H9 (cell line): ENCODE data around the gene DNAJA1. TPM values are rescaled to one million over a fixed set of nuclear protein-coding genes. Genes with fewer than 3 reads are reported as not detected.

Experiments used
- DNase-seq: peaks from one replicate; pipeline ENCODE4 v3.0.0-alpha.2; 2017
- H2AFZ ChIP-seq: one replicate; pipeline ENCODE4 v1.6.1; 2013; ENCODE audit warnings: mild to moderate bottlenecking, low read length, control low read depth, moderate library complexity
- H2AK5ac ChIP-seq: 2 replicates; pipeline ENCODE4 v1.6.1; 2013; ENCODE audit warnings: low read length, control low read depth, mixed read lengths; ENCODE audit not compliant: insufficient read length
- H2BK120ac ChIP-seq: one replicate; pipeline ENCODE4 v1.6.1; 2013; ENCODE audit warnings: low read depth, mild to moderate bottlenecking, low read length, control low read depth, inconsistent platforms; ENCODE audit not compliant: poor library complexity, severe bottlenecking
- H2BK12ac ChIP-seq: 2 replicates; pipeline ENCODE4 v1.6.1; 2013; ENCODE audit warnings: low read length, control low read depth, mixed read lengths, low read depth; ENCODE audit not compliant: insufficient read length
- H2BK15ac ChIP-seq: 2 replicates; pipeline ENCODE4 v1.6.1; 2013; ENCODE audit warnings: low read depth, low read length, control low read depth
- H2BK20ac ChIP-seq: one replicate; pipeline ENCODE4 v1.6.1; 2013; ENCODE audit warnings: low read depth, mild to moderate bottlenecking, low read length, control low read depth, inconsistent platforms; ENCODE audit not compliant: poor library complexity, severe bottlenecking
- H2BK5ac ChIP-seq: 2 replicates; pipeline ENCODE4 v1.6.1; 2013; ENCODE audit warnings: low read length, control low read depth, mixed read lengths; ENCODE audit not compliant: insufficient read length
- H3K14ac ChIP-seq: 2 replicates; pipeline ENCODE4 v1.6.1; 2013; ENCODE audit warnings: low read length, control low read depth; ENCODE audit not compliant: insufficient read depth
- H3K18ac ChIP-seq: 2 replicates; pipeline ENCODE4 v1.6.1; 2013; ENCODE audit warnings: low read depth, mild to moderate bottlenecking, mixed read lengths, low read length, control low read depth; ENCODE audit not compliant: insufficient read length
- H3K23ac ChIP-seq: 2 replicates; pipeline ENCODE4 v1.6.1; 2013; ENCODE audit warnings: low read length, control low read depth, mixed read lengths, low read depth; ENCODE audit not compliant: insufficient read length
- H3K23me2 ChIP-seq: 2 replicates; pipeline ENCODE4 v1.6.1; 2013; ENCODE audit warnings: low read depth, mild to moderate bottlenecking, mixed read lengths, low read length, control low read depth; ENCODE audit not compliant: insufficient read length, poor library complexity, severe bottlenecking
- H3K27ac ChIP-seq: 2 replicates; pipeline ENCODE4 v1.5.1; 2013; ENCODE audit warnings: low read length, control low read depth, mixed read lengths, low read depth; ENCODE audit not compliant: insufficient read length
- H3K27me3 ChIP-seq: 2 replicates; pipeline ENCODE4 v1.6.1; 2013; ENCODE audit warnings: low read length, control low read depth, inconsistent platforms; ENCODE audit not compliant: insufficient read depth
- H3K4ac ChIP-seq: 2 replicates; pipeline ENCODE4 v1.6.1; 2013; ENCODE audit warnings: low read depth, mild to moderate bottlenecking, control low read depth, inconsistent platforms, low read length, moderate library complexity
- H3K4me1 ChIP-seq: 2 replicates; pipeline ENCODE4 v1.6.1; 2013; ENCODE audit warnings: low read length, control low read depth, inconsistent platforms; ENCODE audit not compliant: insufficient read depth
- H3K4me2 ChIP-seq: 2 replicates; pipeline ENCODE4 v1.6.1; 2013; ENCODE audit warnings: low read length, control low read depth, mixed read lengths; ENCODE audit not compliant: insufficient read length, insufficient read depth
- H3K56ac ChIP-seq: 2 replicates; pipeline ENCODE4 v1.6.1; 2013; ENCODE audit warnings: low read depth, mild to moderate bottlenecking, mixed read lengths, low read length, control low read depth; ENCODE audit not compliant: insufficient read length
- H3K79me1 ChIP-seq: 2 replicates; pipeline ENCODE4 v1.6.1; 2013; ENCODE audit warnings: low read depth, mild to moderate bottlenecking, moderate library complexity, low read length, control low read depth, inconsistent platforms; ENCODE audit not compliant: insufficient read depth, poor library complexity, severe bottlenecking
- H3K79me2 ChIP-seq: 2 replicates; pipeline ENCODE4 v1.6.1; 2013; ENCODE audit warnings: low read length, control low read depth, inconsistent platforms; ENCODE audit not compliant: insufficient read depth
- H3K9ac ChIP-seq: 2 replicates; pipeline ENCODE4 v1.6.1; 2013; ENCODE audit warnings: low read length, control low read depth, mixed read lengths; ENCODE audit not compliant: insufficient read length; ENCODE audit errors: extremely low read depth
- H3K9me3 ChIP-seq: one replicate; pipeline ENCODE4 v1.6.1; 2013; ENCODE audit warnings: low read depth, low read length, inconsistent platforms; ENCODE audit not compliant: control insufficient read depth
- H3T11ph ChIP-seq: one replicate; pipeline ENCODE4 v1.6.1; 2013; ENCODE audit warnings: mild to moderate bottlenecking, low read length, control low read depth, inconsistent platforms
- H4K20me1 ChIP-seq: one replicate; pipeline ENCODE4 v1.6.1; 2013; ENCODE audit not compliant: control insufficient read depth, insufficient read length, insufficient read depth
- H4K5ac ChIP-seq: 2 replicates; pipeline ENCODE4 v1.6.1; 2013; ENCODE audit warnings: low read depth, mild to moderate bottlenecking, mixed read lengths, low read length, control low read depth; ENCODE audit not compliant: insufficient read length
- H4K8ac ChIP-seq: replicated peaks from 2 replicates; pipeline ENCODE4 v1.6.1; 2013; ENCODE audit warnings: low read length, control low read depth, mixed read lengths, low read depth; ENCODE audit not compliant: insufficient read length
- H4K91ac ChIP-seq: 2 replicates; pipeline ENCODE4 v1.6.1; 2013; ENCODE audit warnings: low read depth, mild to moderate bottlenecking, moderate library complexity, mixed read lengths, low read length, control low read depth; ENCODE audit not compliant: insufficient read length
- H3K27ac Mint-ChIP-seq, 3 experiments: 2 replicates in 2 of 3; 3 replicates in 1 of 3; pipeline ENCODE4 v1.8.0; 2020 to 2021; ENCODE audit warnings: mixed read lengths in 3 of 3, mild to moderate bottlenecking in 1 of 3, moderate library complexity in 1 of 3
- H3K27me3 Mint-ChIP-seq: 2 replicates; pipeline ENCODE4 v1.8.0; 2021; ENCODE audit warnings: low read depth, mild to moderate bottlenecking, moderate library complexity, mixed read lengths
- H3K36me3 Mint-ChIP-seq, 3 experiments: 2 replicates in 2 of 3; 3 replicates in 1 of 3; pipeline ENCODE4 v1.8.0; 2020 to 2021; ENCODE audit warnings: low read depth in 3 of 3, mixed read lengths in 3 of 3; ENCODE audit not compliant: insufficient read depth in 1 of 3
- H3K4me1 Mint-ChIP-seq, 2 experiments: 2 replicates each; pipeline ENCODE4 v1.8.0; 2020; ENCODE audit warnings: mixed read lengths in 2 of 2
- H3K4me3 Mint-ChIP-seq, 2 experiments: 2 replicates in 1 of 2; 3 replicates in 1 of 2; pipeline ENCODE4 v1.8.0; 2020 to 2021; ENCODE audit warnings: mild to moderate bottlenecking in 2 of 2, mixed read lengths in 2 of 2, moderate library complexity in 1 of 2
- H3K9me3 Mint-ChIP-seq, 2 experiments: 2 replicates in 1 of 2; 3 replicates in 1 of 2; pipeline ENCODE4 v1.8.0; 2020; ENCODE audit warnings: mild to moderate bottlenecking in 2 of 2, mixed read lengths in 2 of 2, moderate library complexity in 1 of 2
- WGBS: extraction: QIAGEN DNeasy Blood & Tissue Kit; methylation state at CpG from one replicate; pipeline ENCODE4 v1.1.7; 2013; ENCODE audit warnings: missing lambda C conversion rate, low lambda C conversion rate, mixed read lengths; ENCODE audit not compliant: insufficient read length; ENCODE audit errors: extremely low coverage; 5-methylcytosine and 5-hydroxymethylcytosine counted together
- total RNA-seq: library from RNA; stranded (reverse); gene quantifications from 2 replicates; pipeline ENCODE4 v1.2.1, GENCODE V29; 2021
- TF ChIP-seq, protein P1 (sequence below): fragments of 200-600 bp; sonication (generic); conservative IDR thresholded peaks from 3 replicates; pipeline ENCODE4 v1.8.0; 2021; ENCODE audit warnings: antibody characterized with exemption, mild to moderate bottlenecking

DNAJA1 gene
- total RNA-seq, 1 experiment from 2014 or later, result 217 TPM

DNA sequence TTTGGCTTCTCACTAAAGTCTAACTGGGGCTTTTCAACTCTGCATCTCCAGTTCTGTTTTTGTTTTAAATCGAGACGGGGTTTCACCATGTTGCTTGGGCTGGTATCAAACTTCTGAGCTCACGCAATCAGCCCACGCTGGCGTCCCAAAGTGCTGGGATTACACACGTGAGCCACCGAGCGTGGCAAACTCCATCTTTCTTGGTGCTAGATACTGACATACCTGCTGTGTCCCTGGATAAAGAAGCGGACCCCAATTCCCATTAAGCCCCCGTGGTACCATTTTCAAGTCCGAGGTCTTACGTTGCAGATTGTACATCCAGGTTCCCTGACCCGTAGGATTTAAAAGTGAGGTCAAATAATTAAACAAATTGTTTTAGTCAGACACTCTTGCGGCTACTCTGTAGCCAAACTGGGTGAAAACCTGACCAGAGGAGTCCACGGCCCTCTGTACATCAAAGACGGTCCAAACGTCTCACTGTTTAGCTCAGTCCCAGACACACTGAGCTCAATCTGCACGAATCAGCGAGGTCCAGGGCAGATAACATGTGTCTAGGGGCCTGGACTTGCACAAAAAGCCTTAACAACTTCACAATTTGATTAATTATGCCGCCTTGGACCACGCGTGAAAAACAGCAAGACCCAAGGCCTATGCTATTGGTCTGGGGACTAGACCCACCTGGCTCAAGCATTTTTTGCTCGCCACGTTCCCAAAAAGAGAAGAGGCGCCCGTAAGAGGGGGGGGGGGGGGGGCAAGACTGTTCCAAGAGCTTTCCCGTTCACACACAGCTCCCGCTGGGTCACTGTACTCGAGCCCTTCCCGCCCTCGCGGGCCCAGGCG, 727 bp upstream of the DNAJA1 start:
- H3K27ac Mint-ChIP-seq, result peak overlapping the region; percentile 6 to 97 (median 97)
- Histone ChIP-seq H3K18ac (peak overlapping the region; percentile 85), H2BK12ac (no peak overlapping the region), H3K79me1 (peaks cover 3% of the 10 kb centered on the region), H4K8ac (no peak overlapping the region), H3K56ac (no peak overlapping the region), H4K5ac (no peak overlapping the region), H3T11ph (no peak overlapping the region), H2AK5ac (no peak overlapping the region), H3K27ac (no peak overlapping the region), H3K9me3 (no peaks in the 10 kb centered on the region), H3K79me2 (peaks cover 34% of the 10 kb centered on the region; the same call in 1 of the 2 replicates), H3K23ac (no peak overlapping the region), H4K20me1 (no peaks in the 10 kb centered on the region), H4K91ac (no peak overlapping the region), H3K4ac (no peak overlapping the region), H2BK15ac (no peak overlapping the region), H2BK20ac (no peak overlapping the region), H3K4me1 (0 out of 2 replicates have a peak, but pooled peaks cover 4% of the 10 kb centered on the region), H3K14ac (peak overlapping the region; percentile 90), H3K9ac (peak overlapping the region; percentile 98), H3K23me2 (peaks cover 5% of the 10 kb centered on the region), H2AFZ (no peak overlapping the region), H2BK120ac (no peak overlapping the region), H3K4me2 (peak overlapping the region; percentile 97), H3K27me3 (no peaks in the 10 kb centered on the region), H2BK5ac (no peak overlapping the region)
- no CpG with 5 or more reads among the region's 33 CpGs for WGBS
- H3K27me3 Mint-ChIP-seq, result no peaks in the 10 kb centered on the region
- H3K4me3 Mint-ChIP-seq, result peak overlapping the region; percentile 96 to 97
- H3K4me1 Mint-ChIP-seq, result peaks cover 21 to 30% of the 10 kb centered on the region in 2 experiments
- DNase-seq, result no peak
- H3K36me3 Mint-ChIP-seq, result peaks cover 20 to 60% (median 56%) of the 10 kb centered on the region in 3 experiments; a peak in 6 of 7 replicates
- no peaks in the 10 kb centered on the region for H3K9me3 Mint-ChIP-seq
- TF ChIP-seq, protein P1, sequence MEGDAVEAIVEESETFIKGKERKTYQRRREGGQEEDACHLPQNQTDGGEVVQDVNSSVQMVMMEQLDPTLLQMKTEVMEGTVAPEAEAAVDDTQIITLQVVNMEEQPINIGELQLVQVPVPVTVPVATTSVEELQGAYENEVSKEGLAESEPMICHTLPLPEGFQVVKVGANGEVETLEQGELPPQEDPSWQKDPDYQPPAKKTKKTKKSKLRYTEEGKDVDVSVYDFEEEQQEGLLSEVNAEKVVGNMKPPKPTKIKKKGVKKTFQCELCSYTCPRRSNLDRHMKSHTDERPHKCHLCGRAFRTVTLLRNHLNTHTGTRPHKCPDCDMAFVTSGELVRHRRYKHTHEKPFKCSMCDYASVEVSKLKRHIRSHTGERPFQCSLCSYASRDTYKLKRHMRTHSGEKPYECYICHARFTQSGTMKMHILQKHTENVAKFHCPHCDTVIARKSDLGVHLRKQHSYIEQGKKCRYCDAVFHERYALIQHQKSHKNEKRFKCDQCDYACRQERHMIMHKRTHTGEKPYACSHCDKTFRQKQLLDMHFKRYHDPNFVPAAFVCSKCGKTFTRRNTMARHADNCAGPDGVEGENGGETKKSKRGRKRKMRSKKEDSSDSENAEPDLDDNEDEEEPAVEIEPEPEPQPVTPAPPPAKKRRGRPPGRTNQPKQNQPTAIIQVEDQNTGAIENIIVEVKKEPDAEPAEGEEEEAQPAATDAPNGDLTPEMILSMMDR, result no peak
